ENCODE data around the gene RETREG3.
"Not testable (repeated sequence)": the region's sequence is repeated elsewhere in the genome, so short reads cannot be mapped to it uniquely, and the experiment has no call there.

The RETREG3 gene

GRCh38 chr17:42568341-42569111 lies 40.6 kb downstream of the RETREG3 start:
- DNase-seq: no peak

- peak; percentile 91 for DNase-seq
Observed at GRCh38 chr17:42566883-42567573, 42.1 kb downstream of the RETREG3 start, which contains the start of gene MLX. MLX (plus strand) TSS chr17:42567100; CDS start chr17:42567125, 25 bp downstream.

GRCh38 chr17:42566215-42566882 lies 42.8 kb downstream of the RETREG3 start:
- no peak for DNase-seq

- DNase-seq: no peak
Observed at GRCh38 chr17:42565523-42566214, 43.5 kb downstream of the RETREG3 start.

- no peak for DNase-seq
Observed at GRCh38 chr17:42564815-42565522, 44.2 kb downstream of the RETREG3 start.

- DNase-seq: no peak
Observed at GRCh38 chr17:42563950-42564349, 45.2 kb downstream of the RETREG3 start.

- DNase-seq: no peak
Observed at GRCh38 chr17:42563543-42563942, 45.6 kb downstream of the RETREG3 start.

GRCh38 chr17:42563143-42563509 lies 46.0 kb downstream of the RETREG3 start:
- no peak for DNase-seq

- no peak for DNase-seq
Observed at GRCh38 chr17:42562388-42563142, 46.6 kb downstream of the RETREG3 start.

GRCh38 chr17:42561897-42562387 lies 47.2 kb downstream of the RETREG3 start, which contains the start of gene COASY:
COASY (plus strand) TSS chr17:42562148; CDS start chr17:42562623, 475 bp downstream.
- DNase-seq: peak; percentile 89

- no peak for DNase-seq
Observed at GRCh38 chr17:42560246-42560645, 48.9 kb downstream of the RETREG3 start.

GRCh38 chr17:42559075-42559474 lies 50.1 kb downstream of the RETREG3 start:
- DNase-seq: no peak

GRCh38 chr17:42555961-42556617 lies 53.1 kb downstream of the RETREG3 start:
- DNase-seq: not testable (repeated sequence)

GRCh38 chr17:42555122-42555622 lies 54.0 kb downstream of the RETREG3 start:
- no peak for DNase-seq

GRCh38 chr17:42554250-42555121 lies 54.7 kb downstream of the RETREG3 start:
- peak; percentile 73 for DNase-seq

GRCh38 chr17:42553866-42554249 lies 55.3 kb downstream of the RETREG3 start:
- DNase-seq: no peak

GRCh38 chr17:42553161-42553818 lies 55.9 kb downstream of the RETREG3 start:
- DNase-seq: no peak

GRCh38 chr17:42552736-42553135 lies 56.4 kb downstream of the RETREG3 start, which contains the start of gene HSD17B1:
HSD17B1 (plus strand) TSS chr17:42552923; CDS start chr17:42552934, 11 bp downstream.
- not testable (repeated sequence) for DNase-seq

Measured in stimulated activated CD4-positive, alpha-beta T cell treated with anti-CD3 and anti-CD28 coated beads, Interleukin-12 subunit alpha, Interleukin-12 subunit beta, amount 100 ng/mL, for 4 hours (primary cell).